CD1c-positive myeloid dendritic cell (primary cell): ENCODE data around the gene NUDT12.

Experiments
- DNase-seq: peaks from one replicate; pipeline ENCODE4 v3.0.0-alpha.2; 2016; ENCODE audit errors: extremely low spot score

The NUDT12 gene

DNA sequence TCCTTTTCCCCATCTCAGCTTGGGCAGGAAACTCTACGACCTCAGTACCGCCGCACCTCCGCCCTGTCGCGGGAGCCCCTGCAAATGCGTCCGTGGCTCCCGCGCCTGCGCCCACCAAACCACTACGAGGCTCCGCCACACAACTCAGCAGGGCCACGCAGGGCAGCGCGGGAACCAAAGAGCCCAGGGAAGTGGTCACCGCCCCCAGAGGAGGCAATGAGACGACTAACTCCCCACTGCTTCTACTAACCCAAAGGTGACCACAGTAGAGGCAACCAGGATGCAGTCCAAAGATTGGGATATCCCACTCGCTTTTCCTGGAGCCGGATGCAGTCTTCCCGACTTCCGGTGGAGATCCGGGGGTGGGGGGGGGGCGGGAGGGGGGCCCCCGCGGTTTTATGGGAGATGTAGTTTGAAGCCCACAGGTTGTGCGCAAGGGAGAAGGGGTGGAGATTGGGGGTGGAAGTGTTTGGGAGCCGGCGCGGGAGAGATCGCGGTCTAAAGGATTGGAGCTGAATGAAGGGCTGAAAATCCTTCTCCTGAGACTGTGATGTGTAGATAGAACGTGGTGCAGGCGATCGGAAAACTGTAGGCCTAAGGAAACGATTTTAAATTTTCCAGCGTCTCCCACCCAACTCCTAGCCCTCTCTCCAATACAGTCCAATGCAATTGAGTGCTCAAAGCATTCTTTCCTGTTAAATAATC, at the start of gene NUDT12:
Gene NUDT12, minus strand, starts transcription at position 337 of the 705 bp plus-strand sequence. CDS start 2,541 bp downstream, outside the sequence.
- DNase-seq, result peak; percentile 48

DNA sequence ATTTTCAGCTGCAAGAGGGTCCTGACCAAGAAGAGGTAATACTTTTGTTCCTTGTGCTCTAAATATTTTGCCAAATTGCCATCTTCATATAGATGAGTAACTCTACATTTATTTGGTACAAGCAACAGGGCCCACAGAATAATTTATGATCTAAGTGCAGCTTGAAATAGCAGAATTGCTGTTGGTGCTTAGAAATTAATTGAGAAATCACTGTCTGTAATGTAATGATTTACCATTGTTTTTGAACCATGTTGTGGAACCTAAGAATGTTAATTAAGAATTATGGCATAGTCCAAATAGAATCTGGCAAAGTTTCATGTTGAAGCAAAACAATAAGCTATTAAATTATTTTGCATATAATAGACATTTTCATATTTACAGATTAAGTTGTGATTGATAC, 44.8 kb upstream of the NUDT12 start:
- DNase-seq, result no peak

DNA sequence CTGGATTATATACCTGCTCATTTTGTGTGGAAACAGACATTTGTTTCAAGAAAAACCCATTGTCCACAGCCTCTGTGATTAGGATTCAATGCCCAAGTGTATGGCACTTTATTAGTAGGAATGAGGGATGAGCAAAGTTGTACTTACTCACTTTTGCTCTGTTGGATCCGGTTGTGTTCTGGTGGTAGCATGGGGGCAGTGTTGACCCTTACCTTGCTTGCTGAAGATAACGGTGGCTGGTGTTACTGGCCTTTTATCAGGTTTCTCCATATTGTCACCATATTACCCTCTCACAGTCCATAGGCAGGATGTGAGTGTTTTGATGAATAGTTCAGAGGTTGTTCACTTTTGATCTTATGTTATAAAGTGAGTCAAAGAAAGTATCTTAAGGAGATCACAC, 42.7 kb upstream of the NUDT12 start:
- no peak for DNase-seq

DNA sequence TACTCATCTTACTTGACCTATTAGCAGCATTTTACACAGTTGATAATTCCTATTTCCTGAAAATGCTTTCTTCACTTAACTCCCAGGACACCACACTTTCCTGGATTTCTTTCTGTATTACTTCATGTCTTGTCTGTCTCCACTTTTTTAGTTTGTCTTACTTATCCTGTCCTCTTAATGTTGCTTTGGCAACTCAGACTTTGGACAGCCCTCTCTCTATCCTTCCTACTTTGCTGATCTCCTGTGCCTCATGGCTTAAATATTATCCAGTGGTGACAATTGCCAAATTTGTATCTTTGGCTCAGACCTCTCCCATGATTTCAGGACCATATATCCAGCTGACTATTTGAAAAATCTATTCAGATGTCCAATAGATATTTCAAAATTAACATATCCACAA, 39.8 kb upstream of the NUDT12 start:
- DNase-seq, result no peak

DNA sequence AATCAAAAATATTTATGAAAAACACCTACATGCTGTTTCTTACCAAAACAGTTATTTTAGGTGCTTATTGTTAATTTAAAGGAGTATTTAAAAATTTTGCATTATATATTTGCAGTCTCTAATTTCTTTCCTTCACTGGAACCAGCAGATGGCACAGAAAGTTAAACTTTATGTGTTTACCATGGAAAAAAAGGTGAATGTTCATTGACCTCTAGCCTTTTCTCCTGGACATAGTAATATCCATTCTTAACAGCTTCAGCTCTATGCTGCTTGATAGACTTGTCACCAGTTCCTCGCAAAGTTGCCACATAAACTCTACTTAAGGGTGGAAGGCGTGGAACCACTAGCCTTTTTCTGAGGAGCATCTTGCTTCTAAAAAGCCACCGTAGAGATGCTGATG, 38.7 kb upstream of the NUDT12 start:
- no peak for DNase-seq

DNA sequence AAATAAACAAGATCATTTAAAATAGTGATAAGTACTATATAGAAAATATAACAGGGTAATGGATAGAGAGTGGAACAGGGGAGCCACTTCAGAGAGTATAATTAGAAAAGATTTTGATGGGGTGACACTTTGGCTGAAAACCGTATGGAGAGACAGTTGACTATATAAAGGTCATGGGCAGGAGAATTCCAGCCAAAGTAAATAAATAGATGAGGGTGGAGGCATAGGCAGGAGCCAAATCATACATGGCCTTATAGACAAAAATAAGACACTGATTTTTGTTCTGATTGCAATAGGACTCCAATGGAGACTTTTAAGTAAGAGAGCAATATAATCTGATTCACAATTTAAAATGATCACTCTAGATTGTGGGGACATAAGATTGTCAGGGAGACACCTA, 37.5 kb upstream of the NUDT12 start:
- DNase-seq, result no peak

DNA sequence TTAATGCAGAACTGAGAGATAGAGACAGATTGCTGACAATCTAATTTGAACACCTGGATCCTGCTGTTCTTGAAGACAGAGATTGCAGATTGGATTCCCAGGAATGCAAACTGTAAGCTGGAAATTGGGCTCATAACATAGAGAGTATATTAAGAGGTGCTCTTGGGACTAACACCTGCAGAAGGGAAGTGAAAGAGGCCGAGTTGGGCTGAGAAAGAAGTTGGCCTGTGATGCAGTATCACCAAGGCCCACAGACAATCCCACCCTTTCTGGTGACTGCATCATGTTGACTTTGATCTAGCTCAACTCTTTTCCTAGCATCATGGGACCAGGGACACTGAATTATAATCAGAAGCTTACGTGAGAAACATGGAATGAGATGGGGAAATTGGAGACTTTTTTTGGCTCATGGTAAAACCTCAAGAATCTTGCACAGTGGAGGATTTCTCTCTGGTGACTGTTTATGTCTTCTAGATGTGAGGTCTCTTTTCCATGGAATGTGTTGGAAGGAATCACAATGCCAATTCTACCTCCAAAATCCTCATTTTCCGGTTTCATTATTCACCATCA, 36.5 kb upstream of the NUDT12 start:
- no peak for DNase-seq

DNA sequence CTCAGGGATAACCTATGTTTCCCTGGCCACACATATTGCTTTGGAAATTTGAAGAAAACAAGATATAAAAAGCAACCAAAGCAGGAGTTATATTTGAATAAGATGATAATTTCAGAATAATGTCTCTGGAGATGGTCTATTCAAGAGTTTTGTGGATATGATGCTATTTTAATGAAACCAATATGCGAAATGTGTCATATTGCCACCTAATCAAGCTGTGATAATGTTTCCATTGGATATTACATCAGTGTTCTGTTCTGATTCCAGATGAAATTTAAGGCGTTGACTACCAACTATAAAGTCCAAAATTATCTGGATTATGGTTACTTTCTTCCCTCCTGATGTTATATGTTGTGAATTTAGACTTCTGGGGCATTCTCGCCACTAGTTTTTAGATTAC, 27.6 kb upstream of the NUDT12 start:
- DNase-seq, result no peak

DNA sequence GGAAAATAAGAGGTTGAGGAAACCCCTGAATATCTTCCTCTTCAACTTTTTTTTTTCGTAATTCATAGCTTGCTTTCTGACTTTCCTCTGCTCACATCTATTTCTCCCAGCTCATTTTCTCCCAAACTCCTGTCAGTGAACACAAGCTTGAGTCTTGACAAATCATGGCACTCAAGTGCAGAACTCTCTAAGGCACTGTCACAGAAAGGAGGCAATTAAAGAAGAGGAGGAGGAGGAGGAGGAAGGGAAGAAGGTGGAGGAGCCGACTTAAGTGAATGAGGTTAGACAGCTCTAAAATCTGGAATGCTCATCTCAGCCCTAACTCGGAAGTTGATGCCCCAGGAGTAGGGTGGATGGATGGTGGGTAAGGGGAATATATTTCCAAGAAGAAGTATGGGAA, 27.2 kb upstream of the NUDT12 start:
- DNase-seq, result no peak

DNA sequence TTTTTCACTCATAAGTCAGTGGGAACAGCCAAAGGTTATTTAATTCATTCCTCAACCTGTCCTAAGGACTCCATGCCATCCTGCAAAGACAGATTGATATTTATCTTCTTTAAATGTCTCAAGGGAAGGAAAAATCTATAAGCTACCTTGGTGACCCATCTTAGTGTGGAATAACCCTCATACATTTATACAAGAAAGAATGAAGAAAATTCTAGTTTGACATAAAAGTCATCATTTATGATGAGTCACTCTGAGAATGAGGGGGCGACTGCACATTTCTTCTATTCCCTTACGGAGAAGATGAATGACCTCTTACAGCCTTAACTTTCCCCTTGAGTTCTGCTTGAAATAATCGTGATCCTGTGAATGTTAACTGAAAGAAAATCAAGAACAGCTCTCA, 26.8 kb upstream of the NUDT12 start:
- DNase-seq, result no peak

DNA sequence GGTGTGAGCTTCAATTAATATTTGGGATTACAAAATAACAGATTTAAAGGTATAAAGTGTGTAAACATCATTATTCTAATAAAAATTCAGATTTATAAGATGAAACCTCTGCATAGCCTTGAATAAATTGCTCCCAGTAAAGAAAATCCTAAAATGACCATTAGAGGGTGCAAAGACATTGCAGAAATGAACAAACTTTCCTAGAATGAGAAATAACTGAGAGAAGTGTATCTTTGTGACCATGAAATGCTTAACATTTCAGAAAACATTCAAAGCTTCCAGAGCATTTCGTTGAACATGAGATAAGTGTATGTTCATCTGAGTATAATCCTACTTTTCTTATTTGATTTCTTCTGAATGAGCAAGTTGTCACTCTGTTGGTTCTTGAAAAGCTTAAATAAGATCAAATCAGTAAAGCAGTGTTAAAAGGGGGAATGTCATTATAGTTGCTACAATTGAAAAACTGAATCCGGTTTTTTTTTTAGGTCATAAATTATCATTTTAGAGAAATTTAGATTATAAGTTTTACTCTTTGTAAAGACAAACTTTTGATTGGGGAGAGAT, 24.7 kb upstream of the NUDT12 start:
- DNase-seq, result no peak

DNA sequence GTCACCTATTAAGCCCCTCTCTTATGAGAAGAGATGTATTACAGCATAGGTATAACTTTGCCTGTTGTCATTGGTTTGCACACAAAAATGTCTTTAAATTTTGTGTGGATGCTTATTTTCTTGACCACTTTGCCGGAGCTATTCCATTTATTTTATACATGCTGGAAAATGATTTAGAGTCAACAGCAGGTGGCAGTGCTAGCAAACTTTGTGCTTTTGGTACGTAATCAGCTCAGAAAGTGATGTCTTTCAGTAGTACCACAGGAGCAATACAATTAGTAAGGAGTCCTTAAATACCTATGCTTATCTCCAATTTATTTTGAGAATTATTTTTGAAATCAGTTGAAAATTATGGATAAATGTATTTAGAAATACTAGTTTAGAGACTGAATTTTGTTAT, 19.8 kb upstream of the NUDT12 start:
- peak; percentile 30 for DNase-seq

DNA sequence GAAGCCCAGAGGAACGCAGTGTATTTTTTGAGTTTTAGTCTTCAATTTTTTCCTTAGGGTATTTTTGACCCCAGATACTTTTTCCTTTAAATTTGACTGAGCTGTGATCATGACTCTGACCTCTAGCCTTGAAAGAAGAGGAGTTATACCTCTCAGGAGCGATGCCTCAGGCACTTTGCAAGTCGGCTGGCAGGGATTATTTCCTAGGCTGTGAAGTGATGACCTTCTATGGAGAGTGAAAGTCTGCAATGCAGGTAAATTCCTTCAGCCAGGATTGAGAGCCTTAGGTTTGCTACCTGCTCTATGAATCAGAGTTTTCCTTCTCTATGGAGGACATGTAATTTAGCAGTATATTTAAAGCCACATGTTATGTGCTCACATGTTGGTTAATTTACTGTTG, 10.8 kb upstream of the NUDT12 start:
- no peak for DNase-seq

DNA sequence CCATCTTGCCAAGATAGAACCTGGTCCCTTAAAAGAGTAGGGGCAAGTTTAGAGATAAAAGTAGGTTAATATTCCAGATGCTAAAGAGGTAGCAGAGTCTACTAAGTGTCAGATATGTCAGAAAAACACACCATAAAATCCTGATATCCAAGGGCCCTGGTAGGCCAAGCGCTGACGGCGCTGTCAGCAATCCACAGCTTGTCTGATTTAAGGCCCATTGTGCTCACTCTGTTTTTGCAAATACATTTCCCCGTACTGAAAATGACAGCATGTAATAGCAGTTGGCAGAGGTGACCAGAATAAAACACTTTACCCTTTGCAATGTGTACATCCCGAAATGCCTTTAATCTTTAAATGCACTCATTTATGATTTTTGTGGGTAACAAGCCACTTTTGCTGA, 9.9 kb upstream of the NUDT12 start:
- DNase-seq, result no peak

DNA sequence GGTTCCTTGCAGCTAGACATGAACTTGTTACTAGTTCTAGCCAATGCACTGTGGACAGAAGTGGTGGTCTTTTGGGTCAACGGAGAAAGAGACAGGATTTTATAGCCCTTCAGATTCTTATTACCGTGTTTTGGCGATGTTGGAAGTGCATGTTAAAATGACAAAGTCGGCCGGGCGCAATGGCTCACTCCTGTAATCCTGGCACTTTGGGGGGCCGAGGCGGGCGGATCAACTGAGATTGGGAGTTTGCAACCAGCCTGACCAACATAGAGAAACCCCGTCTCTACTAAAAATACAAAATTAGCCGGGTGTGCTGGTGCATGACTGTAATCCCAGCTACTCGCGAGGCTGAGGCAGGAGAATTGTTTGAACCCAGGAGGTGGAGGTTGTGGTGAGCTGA, 9.1 kb upstream of the NUDT12 start:
- DNase-seq, result no peak

DNA sequence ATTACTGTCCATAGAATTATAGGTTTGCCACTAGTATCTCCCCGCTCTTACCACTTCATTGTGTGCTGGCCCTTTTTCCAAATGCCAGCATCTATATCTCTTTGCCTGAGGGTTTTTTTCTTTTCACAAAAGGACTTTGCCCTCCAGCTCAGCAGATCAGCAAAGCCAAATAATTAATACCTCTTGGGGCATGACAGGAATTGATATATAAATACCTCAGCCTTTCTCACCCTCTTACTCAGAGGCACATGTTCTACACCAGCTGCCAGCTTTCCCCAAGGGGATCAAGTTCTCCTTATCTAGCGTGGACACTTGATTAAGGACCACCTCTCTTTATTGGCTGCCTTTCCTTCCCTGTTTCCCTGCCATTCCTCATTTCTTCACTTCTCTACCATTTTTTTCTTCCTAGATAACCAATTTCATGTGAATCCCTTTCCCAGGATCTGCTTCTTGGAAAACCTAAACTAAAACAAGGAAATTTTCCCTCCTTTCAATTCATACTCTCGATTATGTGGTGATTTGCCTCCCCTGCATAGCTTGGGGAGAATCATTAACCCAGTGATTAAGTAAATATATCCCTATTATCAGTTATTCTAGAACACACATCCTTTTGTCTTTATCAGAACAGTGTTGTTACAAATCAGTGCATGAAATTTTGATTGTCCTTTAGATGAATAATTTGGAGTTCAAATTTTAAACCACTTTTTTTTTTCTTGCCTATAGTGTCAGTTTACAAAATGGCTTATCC, 6.9 kb upstream of the NUDT12 start:
- no peak for DNase-seq

DNA sequence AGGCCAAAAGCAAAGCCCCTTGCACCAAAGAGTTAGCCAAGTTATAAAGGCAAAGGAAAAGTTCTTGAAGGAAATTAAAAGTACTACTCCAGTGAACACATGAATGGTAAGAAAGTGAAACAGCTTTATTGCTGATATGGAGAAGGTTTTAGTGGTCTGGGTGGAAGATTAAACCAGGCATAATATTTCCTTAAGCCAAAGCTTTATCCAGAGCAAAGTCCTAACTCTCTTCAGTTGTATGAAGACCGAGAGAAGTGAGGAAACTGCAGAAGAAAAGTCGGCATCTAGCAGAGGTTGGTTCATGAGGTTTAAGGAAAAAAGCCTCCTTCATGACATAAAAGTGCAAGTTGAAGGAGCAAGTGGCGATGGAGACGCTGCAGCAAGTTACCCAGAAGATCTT, 3.1 kb upstream of the NUDT12 start:
- DNase-seq, result no peak

DNA sequence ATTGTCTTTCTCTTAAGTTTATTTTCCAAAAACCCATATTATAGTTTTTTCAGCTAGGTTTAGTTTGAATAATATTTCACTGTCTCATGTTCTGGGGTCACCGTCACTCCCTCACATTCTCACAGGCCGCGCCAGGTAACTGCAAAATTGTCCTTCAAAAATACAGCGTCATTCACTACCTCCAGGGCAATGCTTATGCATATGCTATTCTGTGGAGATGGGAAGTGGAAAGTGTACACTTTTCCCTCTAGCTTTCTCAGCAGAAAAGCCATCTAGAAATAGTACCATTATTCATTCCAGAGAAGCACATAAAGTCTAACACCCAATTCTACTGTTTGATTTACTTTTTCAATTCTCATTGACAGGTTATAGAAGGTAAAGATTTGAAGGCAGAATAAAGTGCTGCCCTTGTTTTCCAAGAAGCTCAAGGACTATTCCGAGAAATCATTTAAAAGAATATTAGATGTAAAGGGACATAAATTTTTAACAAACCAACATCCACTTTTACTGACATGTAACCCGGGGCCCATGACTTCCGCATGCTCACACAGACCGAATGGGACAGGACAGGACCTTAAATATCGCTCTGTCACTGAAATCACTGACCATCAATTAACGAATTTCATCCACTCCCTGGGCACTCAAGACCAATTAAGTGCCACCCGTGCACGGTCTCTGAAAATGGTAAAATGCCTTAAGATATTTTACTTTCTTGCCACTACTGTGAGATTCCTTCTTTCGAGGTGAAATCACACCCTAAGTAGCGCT, 720 bp downstream of the NUDT12 start:
- peak; percentile 16 for DNase-seq

DNA sequence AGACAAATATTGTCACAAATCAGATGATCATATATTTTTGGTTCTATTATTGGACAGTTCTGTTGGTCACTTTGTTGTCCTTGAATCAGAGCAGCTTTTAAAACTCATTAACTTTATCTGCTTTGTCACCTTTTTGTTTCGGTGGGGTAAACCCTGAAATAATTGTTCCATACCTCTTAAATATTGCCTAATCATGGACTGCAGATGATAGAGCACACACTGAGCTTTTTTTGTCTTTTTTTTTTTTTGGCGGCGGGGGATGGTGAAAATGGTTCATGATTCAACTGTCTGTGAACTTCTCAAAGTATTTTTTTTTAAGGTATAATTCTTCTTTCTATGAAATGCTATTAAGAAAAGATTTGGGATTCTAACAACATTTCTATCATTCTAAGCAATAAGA, 1.8 kb downstream of the NUDT12 start:
- no peak for DNase-seq

DNA sequence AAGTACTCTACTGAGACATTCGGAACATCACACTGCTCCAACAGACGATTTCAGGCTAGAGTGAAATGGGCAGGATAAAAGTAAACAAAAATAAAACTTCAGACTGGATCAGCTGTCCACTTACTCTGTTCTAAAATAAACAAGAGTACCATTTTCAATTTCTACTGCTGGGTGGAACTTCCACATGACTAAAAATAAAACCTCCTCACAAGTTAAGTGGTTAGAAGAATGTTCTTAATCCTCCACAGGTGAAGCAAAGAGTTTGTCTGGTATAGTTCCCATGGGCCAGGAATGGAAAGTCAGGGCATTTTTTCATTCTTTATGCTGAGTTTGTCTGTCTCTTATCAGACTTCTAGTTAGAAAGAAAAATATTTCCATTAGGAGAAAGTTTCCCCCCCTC, 15.7 kb downstream of the NUDT12 start:
- no peak for DNase-seq

DNA sequence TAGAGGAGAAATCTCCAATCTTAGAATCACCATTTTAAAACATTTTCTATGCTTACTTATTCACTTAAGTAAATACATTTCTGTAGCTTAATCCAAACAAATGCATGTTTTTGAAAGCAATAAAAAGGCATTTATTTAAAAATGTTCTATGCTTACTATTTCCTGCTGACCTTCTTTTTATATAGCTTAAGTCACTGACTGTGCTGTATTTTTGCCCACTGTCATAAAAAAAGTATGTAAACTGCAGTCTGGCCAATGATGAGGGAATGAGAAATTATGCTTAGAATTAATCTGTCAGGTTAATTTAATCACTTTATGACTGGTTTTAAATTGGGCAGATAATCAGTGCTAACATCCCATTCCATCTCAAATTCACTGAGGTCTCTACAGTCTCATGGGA, 20.1 kb downstream of the NUDT12 start:
- no peak for DNase-seq

DNA sequence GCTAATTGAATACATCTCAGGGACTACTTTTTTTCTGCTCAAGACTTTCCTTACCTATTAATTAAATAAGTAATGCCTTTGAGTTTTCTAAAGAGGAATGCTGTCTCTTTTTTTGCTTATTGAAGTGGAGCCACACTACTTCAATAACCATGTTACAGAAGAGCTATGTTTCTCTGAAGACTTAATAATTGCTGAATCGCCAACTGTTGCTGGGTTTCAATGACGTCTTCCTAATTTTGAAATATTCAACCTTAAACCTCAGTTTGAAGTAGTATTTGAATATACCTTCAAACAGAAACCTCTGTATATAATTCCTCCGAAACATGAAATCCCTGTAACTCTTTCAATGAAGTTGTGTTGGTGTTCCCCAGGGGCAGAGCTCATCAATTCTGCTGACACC, 21.0 kb downstream of the NUDT12 start:
- no peak for DNase-seq
